Epithelial cell of proximal tubule (primary cell): ENCODE data around the gene NPIPA3. TPM values are rescaled to one million over a fixed set of nuclear protein-coding genes. Genes with fewer than 3 reads are reported as not detected.
"Not testable (repeated sequence)": the region's sequence is repeated elsewhere in the genome, so short reads cannot be mapped to it uniquely, and the experiment has no call there.

Experiments used
- DNase-seq: peaks from one replicate; pipeline ENCODE4 v3.0.0-alpha.2; 2011; ENCODE audit warnings: low read depth
- H3K4me3 ChIP-seq: 2 replicates; pipeline ENCODE4 v1.5.1; 2011; ENCODE audit warnings: low read depth, mild to moderate bottlenecking, low read length
- total RNA-seq: library from RNA; depleted of rRNA; stranded (reverse); fragments of >200 nt; gene quantifications from 2 replicates; pipeline ENCODE4 v1.2.3, GENCODE V29; 2015

NPIPA3 gene
- total RNA-seq, 1 donor from 2014 or later: 1.2 TPM

DNA sequence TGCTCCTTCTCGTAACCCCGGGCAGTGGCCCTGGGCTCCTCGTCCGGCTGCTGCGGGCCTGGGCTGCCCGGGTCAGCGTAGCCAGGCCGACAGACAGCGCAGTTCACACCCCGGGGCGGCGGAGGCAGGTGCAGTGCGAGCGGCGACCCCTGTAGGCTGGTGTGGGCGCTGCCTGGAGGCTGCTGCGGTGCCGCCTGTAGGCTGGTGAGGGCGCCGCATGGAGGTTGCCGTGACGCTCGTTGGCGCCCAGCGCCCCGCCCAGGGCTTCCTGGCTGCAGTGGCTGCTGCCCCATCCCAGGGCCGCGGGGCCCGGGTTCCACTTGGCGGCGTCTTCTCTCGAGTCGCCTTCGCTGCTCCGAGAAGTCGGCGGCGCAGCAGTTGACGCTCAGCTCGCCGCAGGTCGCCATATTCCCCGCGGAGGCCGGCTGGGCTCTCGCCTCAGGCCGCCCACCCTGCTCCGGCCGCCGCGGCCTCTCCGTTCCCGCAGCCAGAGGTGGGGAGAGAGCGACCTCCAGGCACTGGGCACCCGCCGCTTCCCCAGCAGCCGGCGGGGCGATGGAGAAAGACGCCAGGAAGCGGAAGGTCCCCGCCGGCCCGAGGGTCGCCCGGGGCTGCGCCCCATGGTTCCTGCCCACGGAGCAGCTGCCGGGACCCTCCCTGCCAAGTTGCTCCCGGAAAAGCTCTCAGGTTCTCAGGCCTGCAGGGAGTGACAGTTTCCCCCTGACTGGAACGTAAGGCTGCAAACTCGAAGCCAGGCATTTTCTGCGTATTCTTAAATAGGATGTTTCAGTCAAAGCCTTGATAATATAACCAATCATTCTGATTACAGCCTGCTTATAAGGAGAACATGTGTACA is 39.3 kb downstream of the NPIPA3 start, which contains the start of gene NPIPA2:
TSS of gene NPIPA2 (plus strand) at position 261 of the 856 bp plus-strand sequence. CDS start 5,533 bp downstream, outside the sequence.
- not testable (repeated sequence) for DNase-seq, H3K4me3 ChIP-seq

DNA sequence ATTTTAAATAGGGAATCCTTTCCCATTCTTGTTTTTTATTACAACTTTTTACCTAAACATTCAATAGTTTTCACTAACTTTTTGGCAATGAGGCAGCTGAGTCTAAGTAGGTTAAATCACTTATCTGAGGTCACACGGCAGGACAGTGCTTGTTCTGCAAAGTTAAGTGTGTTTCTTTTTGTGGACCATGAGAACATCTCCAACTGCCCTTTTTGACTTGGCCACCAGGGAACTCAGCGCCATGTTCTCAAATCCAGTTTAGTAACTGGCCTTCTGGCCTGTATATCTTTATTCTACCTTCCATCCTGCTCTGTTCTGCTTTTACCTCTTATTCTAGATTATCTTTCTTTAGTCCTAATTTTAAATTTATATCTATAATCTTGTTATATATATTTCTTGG is 70.4 kb downstream of the NPIPA3 start:
- not testable (repeated sequence) for H3K4me3 ChIP-seq, DNase-seq

DNA sequence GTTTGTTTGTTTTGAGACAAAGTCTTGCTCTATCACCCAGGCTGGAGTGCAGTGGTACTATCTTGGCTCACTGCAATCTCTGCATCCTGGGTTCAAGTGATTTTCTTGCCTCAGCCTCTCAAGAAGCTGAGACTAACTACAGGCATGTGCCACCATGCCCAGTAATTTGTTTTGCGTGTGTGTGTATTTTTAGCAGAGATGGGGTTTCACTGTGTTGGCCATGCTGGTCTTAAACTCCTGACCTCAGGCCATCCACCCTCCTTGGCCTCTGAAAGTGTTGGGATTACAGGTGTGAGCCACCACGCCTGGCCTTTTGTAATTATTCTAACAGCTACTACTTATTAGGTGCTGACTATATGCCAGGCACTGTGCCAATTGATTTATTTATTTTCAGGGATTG is 72.4 kb downstream of the NPIPA3 start:
- H3K4me3 ChIP-seq, DNase-seq: not testable (repeated sequence)

Other genes with a start within 250 kb of the NPIPA3 start
- 16.4 and 28.5 TPM in 2 replicates for gene PARN, start 73.2 kb upstream of the NPIPA3 start, total RNA-seq
- gene BFAR, start 70.5 kb upstream of the NPIPA3 start, total RNA-seq: 84.3 and 92.0 TPM in 2 replicates
- gene PLA2G10, start 9.1 kb upstream of the NPIPA3 start, total RNA-seq: 0.22 TPM in 1 of 2 replicates, not detected in the other
- gene NPIPA2, start 39.1 kb downstream of the NPIPA3 start, total RNA-seq: 1.2 TPM in 1 of 2 replicates, not detected in the other
- gene NOMO1, start 130.3 kb downstream of the NPIPA3 start, total RNA-seq: 33.1 and 43.1 TPM in 2 replicates
- gene NPIPA1, start 234.0 kb downstream of the NPIPA3 start, total RNA-seq: 17.9 and 26.9 TPM in 2 replicates